T-cell (primary cell): ENCODE data around the gene RIC8B. TPM values are rescaled to one million over a fixed set of nuclear protein-coding genes. Genes with fewer than 3 reads are reported as not detected.
A peak's percentile ranks its signal among the peaks of the same experiment; 100 is the strongest.

ENCODE experiments used
- ATAC-seq, 4 experiments: fragments of 200-7000 bp in 3 of 4; fragments of 150-1000 bp in 1 of 4; cut with Tn5 transposase; replicated peaks in 1 of 4; 1 replicate in 3 of 4; 2 replicates in 1 of 4; pipeline ENCODE4 v1.10.0; 2021; ENCODE audit warnings: moderate library complexity in 3 of 4, mild to moderate bottlenecking in 2 of 4, moderate number of reproducible peaks in 1 of 4
- CTCF ChIA-PET, 2 donors: fragments of 300-600 bp; sonication (Branson Sonifier 250); formaldehyde crosslinking; loops; one replicate each; lab custom pipeline; 2022; ENCODE audit warnings: antibody characterized with exemption in 2 of 2; lab: Charles Lee
- POLR2A ChIA-PET, 2 donors: fragments of 300-600 bp; sonication (Branson Sonifier 250); formaldehyde crosslinking; loops; one replicate each; lab custom pipeline; 2022; ENCODE audit warnings: antibody characterized with exemption in 2 of 2; lab: Charles Lee
- DNase-seq, 35 experiments: peaks; one replicate each; pipeline versions ENCODE4 v3.0.0 to v3.0.0-alpha.2; 2013 to 2023
- H3K27ac ChIP-seq: one replicate; pipeline ENCODE4 v1.5.1; 2013; ENCODE audit warnings: low read length
- H3K27me3 ChIP-seq, 2 experiments: replicated peaks in 1 of 2; 1 replicate in 1 of 2; 2 replicates in 1 of 2; pipeline versions ENCODE4 v1.6.1 to v1.7.0; 2013; ENCODE audit warnings: low read length in 1 of 2, mixed read lengths in 1 of 2; ENCODE audit not compliant: control insufficient read depth in 2 of 2, insufficient read depth in 2 of 2; ENCODE audit errors: extremely low read depth in 1 of 2
- H3K36me3 ChIP-seq, 2 donors: 1 replicate in 1 of 2; 2 replicates in 1 of 2; pipeline versions ENCODE4 v1.6.1 to v1.7.0; 2013; ENCODE audit warnings: low read length in 1 of 2; ENCODE audit not compliant: control insufficient read depth in 2 of 2, insufficient read depth in 1 of 2; ENCODE audit errors: extremely low read depth in 1 of 2
- H3K4me1 ChIP-seq, 2 experiments: 1 replicate in 1 of 2; 2 replicates in 1 of 2; pipeline versions ENCODE4 v1.6.1 to v1.7.0; 2013; ENCODE audit warnings: low read length in 2 of 2, mixed read lengths in 1 of 2; ENCODE audit not compliant: insufficient read depth in 2 of 2, control insufficient read depth in 1 of 2; ENCODE audit errors: extremely low read depth in 1 of 2
- H3K4me3 ChIP-seq, 2 donors: 1 replicate in 1 of 2; 2 replicates in 1 of 2; pipeline versions ENCODE4 v1.5.1 to v1.7.0; 2013; ENCODE audit warnings: mild to moderate bottlenecking in 2 of 2, low read length in 1 of 2, moderate library complexity in 1 of 2; ENCODE audit not compliant: control insufficient read depth in 1 of 2; ENCODE audit errors: extremely low read depth in 1 of 2
- H3K9me3 ChIP-seq: 2 replicates; pipeline ENCODE4 v1.7.0; 2013
- H3K27ac Mint-ChIP-seq, 2 donors: one replicate each; pipeline ENCODE4 v1.8.0; 2020 to 2021; ENCODE audit warnings: mild to moderate bottlenecking in 2 of 2, mixed read lengths in 2 of 2
- H3K27me3 Mint-ChIP-seq, 2 donors: one replicate each; pipeline ENCODE4 v1.8.0; 2021 to 2022; ENCODE audit warnings: mixed read lengths in 2 of 2
- H3K36me3 Mint-ChIP-seq: one replicate; pipeline ENCODE4 v1.8.0; 2021; ENCODE audit warnings: mixed read lengths
- H3K4me1 Mint-ChIP-seq, 3 donors: one replicate each; pipeline ENCODE4 v1.8.0; 2020 to 2022; ENCODE audit warnings: mixed read lengths in 3 of 3, mild to moderate bottlenecking in 1 of 3
- H3K4me3 Mint-ChIP-seq, 3 donors: one replicate each; pipeline ENCODE4 v1.8.0; 2020 to 2022; ENCODE audit warnings: mild to moderate bottlenecking in 3 of 3, mixed read lengths in 3 of 3, moderate library complexity in 3 of 3
- H3K9me3 Mint-ChIP-seq, 3 donors: one replicate each; pipeline ENCODE4 v1.8.0; 2020 to 2022; ENCODE audit warnings: mixed read lengths in 3 of 3
- WGBS: methylation state at CpG from one replicate; pipeline ENCODE4 v1.1.5; 2013; ENCODE audit warnings: missing lambda C conversion rate; ENCODE audit not compliant: insufficient coverage; 5-methylcytosine and 5-hydroxymethylcytosine counted together
- total RNA-seq, 35 experiments: library from RNA in 6 of 35; stranded (reverse) in 6 of 35; fragments of 120-200 nt in 1 of 35; gene quantifications; one replicate each; pipeline versions ENCODE4 v1.2.1 to v1.2.4 and lab custom pipeline; 2013 to 2026

Gene RIC8B
- total RNA-seq, 5 donors from 2014 or later (not counting 1 experiment from before 2014, with no cell fraction given): 12.9 to 16.7 (median 13.9) TPM

DNA sequence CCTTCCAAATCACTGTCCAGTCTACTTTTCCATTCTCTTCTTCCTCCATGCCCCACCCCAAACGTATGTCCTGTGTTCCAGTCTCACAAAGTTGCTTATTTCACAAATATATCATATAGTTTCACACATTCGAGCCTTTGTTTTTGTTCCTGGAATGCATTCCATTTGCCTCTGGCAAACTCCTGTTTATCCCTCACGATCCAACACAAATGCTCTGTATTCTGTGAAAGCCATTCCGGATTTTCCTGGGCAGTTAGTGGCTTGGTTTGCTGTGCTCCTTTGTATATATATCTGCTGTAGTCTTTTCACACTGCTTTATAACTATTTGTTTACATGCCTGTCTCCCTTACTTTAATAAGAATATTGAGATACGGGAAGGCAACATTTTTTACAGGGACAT lies 9.0 kb downstream of the RIC8B start:
- DNase-seq (no peak), ATAC-seq (no peak)
- Histone ChIP-seq H3K4me1 (no peaks in the 10 kb centered on the region), H3K27ac (no peak overlapping the region), H3K27me3 (no peaks in the 10 kb centered on the region), H3K36me3 (peaks cover 0 to 30% of the 10 kb centered on the region in 2 donors), H3K4me3 (no peak overlapping the region), H3K9me3 (no peaks in the 10 kb centered on the region)
- Mint-ChIP-seq H3K36me3 (peaks cover 52% of the 10 kb centered on the region), H3K27ac (no peak overlapping the region), H3K27me3 (no peaks in the 10 kb centered on the region), H3K4me1 (peaks cover 28 to 50% (median 31%) of the 10 kb centered on the region in 3 donors), H3K9me3 (no peaks in the 10 kb centered on the region), H3K4me3 (no peak overlapping the region)
- 100% methylated on average over 1 of the region's 5 CpGs for WGBS
- ChIA-PET CTCF (no interaction called here), POLR2A (no interaction called here)

DNA sequence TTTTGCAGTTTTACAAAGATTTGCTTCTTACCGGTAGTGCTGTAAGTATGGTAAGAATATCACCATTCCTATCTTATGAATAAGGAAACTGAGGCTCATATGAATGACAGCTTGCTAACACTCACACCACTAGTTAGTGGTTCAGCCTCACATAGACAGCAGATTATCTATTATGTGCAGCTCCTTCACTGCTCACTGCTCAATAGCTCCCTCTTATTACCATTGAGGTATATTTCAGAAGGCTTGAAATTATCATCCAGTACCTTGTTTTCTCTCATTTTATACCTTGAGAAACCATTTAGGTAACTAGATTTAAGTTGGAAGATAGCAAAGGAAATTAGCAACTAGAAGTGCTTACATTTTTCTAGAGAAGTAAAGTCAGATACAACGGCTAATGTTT lies 15.5 kb downstream of the RIC8B start:
- 100% methylated on average over 1 of the region's 2 CpGs for WGBS

DNA sequence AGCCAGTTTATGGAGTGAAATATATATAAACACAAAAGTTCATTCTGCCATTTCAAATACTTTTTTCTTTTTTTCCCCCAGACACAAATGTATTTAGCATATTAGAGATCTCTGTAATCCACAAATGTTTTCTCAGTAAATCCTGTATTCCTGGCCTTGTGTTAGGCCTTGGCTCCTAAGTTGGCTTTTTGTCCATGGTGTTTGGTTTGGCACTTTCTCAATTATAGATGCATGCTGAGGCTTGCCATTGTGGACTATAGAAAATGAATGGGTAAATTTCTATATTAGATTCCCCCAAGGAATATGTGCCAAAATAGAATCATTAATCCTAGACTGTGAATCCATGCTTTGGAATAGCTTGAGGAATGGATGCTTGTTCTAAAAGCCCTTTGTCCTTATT lies 17.0 kb downstream of the RIC8B start:
- Histone ChIP-seq H3K4me3 (no peak overlapping the region), H3K27ac (no peak overlapping the region), H3K36me3 (peaks cover 0 to 22% of the 10 kb centered on the region in 2 donors), H3K4me1 (no peaks in the 10 kb centered on the region), H3K27me3 (no peaks in the 10 kb centered on the region), H3K9me3 (no peaks in the 10 kb centered on the region)
- POLR2A ChIA-PET: no interaction called here
- peaks cover 56% of the 10 kb centered on the region for H3K36me3 Mint-ChIP-seq
- no peaks in the 10 kb centered on the region for H3K27me3 Mint-ChIP-seq
- H3K9me3 Mint-ChIP-seq: no peaks in the 10 kb centered on the region
- ATAC-seq (no peak), DNase-seq (no peak)
- no peak overlapping the region for H3K27ac Mint-ChIP-seq
- H3K4me3 Mint-ChIP-seq: no peak overlapping the region
- CTCF ChIA-PET: no interaction called here
- peaks cover 2 to 20% (median 3%) of the 10 kb centered on the region in 3 donors for H3K4me1 Mint-ChIP-seq

More for the DNA sequence above, 15.5 kb downstream of the RIC8B start:
- H3K27me3 Mint-ChIP-seq: no peaks in the 10 kb centered on the region
- H3K36me3 ChIP-seq: peaks cover 0 to 31% of the 10 kb centered on the region in 2 donors
- no peak overlapping the region for H3K27ac Mint-ChIP-seq
- peaks cover 61% of the 10 kb centered on the region for H3K36me3 Mint-ChIP-seq
- no peaks in the 10 kb centered on the region for H3K4me1 ChIP-seq
- H3K27ac ChIP-seq: no peak overlapping the region
- ATAC-seq (no peak), DNase-seq (peak in 1 of 35 experiments; percentile 11)
- CTCF ChIA-PET: interaction anchor here (0.5 to 1.4 kb wide), 6 partner anchors 9 to 127 kb away, joined by 3 to 6 read pairs (median 4); no protein-coding TSS in a partner anchor
- H3K9me3 Mint-ChIP-seq: no peaks in the 10 kb centered on the region
- no peak overlapping the region for H3K4me3 ChIP-seq
- no peak overlapping the region for H3K4me3 Mint-ChIP-seq
- H3K4me1 Mint-ChIP-seq: peaks cover 2 to 23% (median 3%) of the 10 kb centered on the region in 3 donors
- POLR2A ChIA-PET: no interaction called here
- no peaks in the 10 kb centered on the region for H3K9me3 ChIP-seq
- no peaks in the 10 kb centered on the region for H3K27me3 ChIP-seq

DNA sequence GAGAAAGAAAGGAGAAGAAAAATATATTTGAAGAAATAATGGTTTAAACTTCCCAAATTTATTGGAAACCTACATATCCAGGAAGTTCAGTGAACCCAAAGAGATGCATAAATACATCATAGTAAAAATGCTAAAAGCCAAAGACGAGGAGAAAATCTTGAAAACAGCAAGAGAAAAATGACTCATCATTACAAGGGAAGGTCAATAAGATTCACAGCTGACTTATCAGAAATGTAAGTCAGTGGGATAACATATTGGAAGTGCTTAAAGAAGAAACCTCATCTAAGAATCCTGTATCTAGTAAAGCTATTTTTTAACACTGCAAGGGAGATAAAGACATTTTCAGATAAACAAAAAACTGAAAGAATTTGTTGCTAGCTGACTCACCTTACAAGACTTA lies 19.9 kb downstream of the RIC8B start:
- ATAC-seq (no peak), DNase-seq (no peak)
- Mint-ChIP-seq H3K36me3 (peaks cover 40% of the 10 kb centered on the region), H3K27me3 (no peaks in the 10 kb centered on the region), H3K27ac (no peak overlapping the region), H3K4me3 (no peak overlapping the region), H3K4me1 (peaks cover 0 to 14% (median 0%) of the 10 kb centered on the region in 3 donors), H3K9me3 (no peaks in the 10 kb centered on the region)
- POLR2A ChIA-PET: no interaction called here
- no peaks in the 10 kb centered on the region for H3K4me1 ChIP-seq
- H3K27me3 ChIP-seq: no peaks in the 10 kb centered on the region
- no peak overlapping the region for H3K27ac ChIP-seq
- peaks cover 0 to 18% of the 10 kb centered on the region in 2 donors for H3K36me3 ChIP-seq
- CTCF ChIA-PET: no interaction called here
- H3K9me3 ChIP-seq: no peaks in the 10 kb centered on the region
- no CpG with 5 or more reads among the region's 1 CpG for WGBS
- no peak overlapping the region for H3K4me3 ChIP-seq

DNA sequence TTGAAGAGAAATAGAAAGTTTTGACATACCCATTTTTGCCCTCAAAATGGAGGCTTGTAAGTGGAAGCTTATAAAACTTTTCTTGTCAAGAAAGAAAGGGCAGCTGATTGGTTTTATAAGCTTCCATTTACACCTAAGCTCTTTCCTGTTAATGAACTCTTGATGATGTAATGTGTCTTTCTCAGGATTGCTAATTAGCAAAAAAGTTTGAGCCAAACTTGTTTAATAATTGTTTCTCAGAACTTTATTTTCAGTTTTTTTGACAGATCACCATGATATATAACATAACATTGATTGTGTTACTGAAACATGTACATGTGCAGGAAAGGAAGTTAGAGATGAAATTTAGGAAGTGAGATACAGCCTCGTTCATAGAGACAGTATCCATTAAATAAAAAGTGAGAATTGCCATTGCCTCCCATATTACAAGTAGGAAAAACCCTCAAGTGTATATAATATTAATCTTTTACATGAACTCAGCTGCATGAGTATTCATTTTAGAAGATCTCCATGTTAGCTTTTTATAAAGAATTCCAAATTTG lies 26.8 kb downstream of the RIC8B start:
- Mint-ChIP-seq H3K36me3 (peaks cover 26% of the 10 kb centered on the region), H3K27me3 (no peaks in the 10 kb centered on the region), H3K27ac (no peak overlapping the region), H3K9me3 (no peaks in the 10 kb centered on the region), H3K4me1 (peaks cover 0 to 5% (median 2%) of the 10 kb centered on the region in 3 donors), H3K4me3 (no peak overlapping the region)
- Histone ChIP-seq H3K27me3 (no peaks in the 10 kb centered on the region), H3K36me3 (peaks cover 2 to 4% of the 10 kb centered on the region in 2 donors), H3K9me3 (no peaks in the 10 kb centered on the region), H3K27ac (no peak overlapping the region), H3K4me3 (no peak overlapping the region), H3K4me1 (no peaks in the 10 kb centered on the region)
- WGBS: no CpG with 5 or more reads among the region's 1 CpG
- ChIA-PET CTCF (interaction anchor here in 1 of 2 donors (0.5 kb wide), 1 partner anchor 108 kb away, joined by 5 read pairs; no protein-coding TSS in a partner anchor), POLR2A (no interaction called here)
- ATAC-seq (no peak), DNase-seq (no peak)

DNA sequence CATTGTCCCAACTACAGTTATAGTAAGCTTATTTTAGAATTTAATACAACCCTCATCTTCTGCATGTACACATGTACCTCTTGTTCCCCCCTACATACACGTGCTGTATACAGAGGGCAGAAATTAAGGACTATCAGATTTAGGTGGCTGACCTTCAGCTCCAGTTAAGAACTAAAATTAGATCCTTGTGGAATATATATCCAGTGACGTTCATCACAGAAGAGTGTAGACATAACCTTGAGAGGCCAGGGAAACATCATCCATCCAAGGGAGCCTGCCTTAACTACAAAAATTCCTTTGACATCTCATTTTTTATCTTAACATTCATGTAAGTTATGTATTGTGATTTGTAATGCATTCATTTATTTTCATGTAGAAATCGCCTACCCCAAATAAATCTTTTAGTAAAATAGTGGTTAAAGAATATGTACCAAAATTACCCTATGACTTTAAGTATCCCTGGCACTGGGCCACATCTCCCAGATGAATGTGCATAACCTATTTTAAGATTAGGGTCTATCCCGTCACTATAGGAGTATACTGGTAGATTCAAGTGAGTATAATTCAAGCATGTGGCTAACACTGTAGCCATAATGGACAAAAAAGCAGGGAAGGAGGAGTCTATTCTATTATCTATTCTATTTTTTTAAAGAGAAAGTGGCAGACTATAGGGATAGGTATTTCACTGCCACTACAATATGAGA lies 27.5 kb downstream of the RIC8B start:
- Mint-ChIP-seq H3K27ac (no peak overlapping the region), H3K4me1 (peaks cover 0 to 5% (median 2%) of the 10 kb centered on the region in 3 donors), H3K36me3 (peaks cover 28% of the 10 kb centered on the region), H3K27me3 (no peaks in the 10 kb centered on the region), H3K9me3 (no peaks in the 10 kb centered on the region), H3K4me3 (no peak overlapping the region)
- no peaks in the 10 kb centered on the region for H3K4me1 ChIP-seq
- CTCF ChIA-PET: interaction anchor here in 1 of 2 donors (0.7 kb wide), 1 partner anchor 1883 kb away, joined by 5 read pairs; no protein-coding TSS in a partner anchor
- ATAC-seq (no peak), DNase-seq (no peak)
- no peak overlapping the region for H3K27ac ChIP-seq
- POLR2A ChIA-PET: no interaction called here
- peaks cover 2 to 4% of the 10 kb centered on the region in 2 donors for H3K36me3 ChIP-seq
- no peaks in the 10 kb centered on the region for H3K27me3 ChIP-seq
- H3K9me3 ChIP-seq: no peaks in the 10 kb centered on the region
- no peak overlapping the region for H3K4me3 ChIP-seq
- no CpG with 5 or more reads among the region's 4 CpGs for WGBS
